H9 (cell line): Measurements from ENCODE around the gene TMPRSS6. TPM values are rescaled to one million over a fixed set of nuclear protein-coding genes. Genes with fewer than 3 reads are reported as not detected.

Experiments
- DNase-seq: peaks from one replicate; pipeline ENCODE4 v3.0.0-alpha.2; 2017
- H2AFZ ChIP-seq: one replicate; pipeline ENCODE4 v1.6.1; 2013; ENCODE audit warnings: mild to moderate bottlenecking, low read length, control low read depth, moderate library complexity
- H2AK5ac ChIP-seq: 2 replicates; pipeline ENCODE4 v1.6.1; 2013; ENCODE audit warnings: low read length, control low read depth, mixed read lengths; ENCODE audit not compliant: insufficient read length
- H2BK120ac ChIP-seq: one replicate; pipeline ENCODE4 v1.6.1; 2013; ENCODE audit warnings: low read depth, mild to moderate bottlenecking, low read length, control low read depth, inconsistent platforms; ENCODE audit not compliant: poor library complexity, severe bottlenecking
- H2BK12ac ChIP-seq: 2 replicates; pipeline ENCODE4 v1.6.1; 2013; ENCODE audit warnings: low read length, control low read depth, mixed read lengths, low read depth; ENCODE audit not compliant: insufficient read length
- H2BK15ac ChIP-seq: 2 replicates; pipeline ENCODE4 v1.6.1; 2013; ENCODE audit warnings: low read depth, low read length, control low read depth
- H2BK20ac ChIP-seq: one replicate; pipeline ENCODE4 v1.6.1; 2013; ENCODE audit warnings: low read depth, mild to moderate bottlenecking, low read length, control low read depth, inconsistent platforms; ENCODE audit not compliant: poor library complexity, severe bottlenecking
- H2BK5ac ChIP-seq: 2 replicates; pipeline ENCODE4 v1.6.1; 2013; ENCODE audit warnings: low read length, control low read depth, mixed read lengths; ENCODE audit not compliant: insufficient read length
- H3K14ac ChIP-seq: 2 replicates; pipeline ENCODE4 v1.6.1; 2013; ENCODE audit warnings: low read length, control low read depth; ENCODE audit not compliant: insufficient read depth
- H3K18ac ChIP-seq: 2 replicates; pipeline ENCODE4 v1.6.1; 2013; ENCODE audit warnings: low read depth, mild to moderate bottlenecking, mixed read lengths, low read length, control low read depth; ENCODE audit not compliant: insufficient read length
- H3K23ac ChIP-seq: 2 replicates; pipeline ENCODE4 v1.6.1; 2013; ENCODE audit warnings: low read length, control low read depth, mixed read lengths, low read depth; ENCODE audit not compliant: insufficient read length
- H3K23me2 ChIP-seq: 2 replicates; pipeline ENCODE4 v1.6.1; 2013; ENCODE audit warnings: low read depth, mild to moderate bottlenecking, mixed read lengths, low read length, control low read depth; ENCODE audit not compliant: insufficient read length, poor library complexity, severe bottlenecking
- H3K27ac ChIP-seq: 2 replicates; pipeline ENCODE4 v1.5.1; 2013; ENCODE audit warnings: low read length, control low read depth, mixed read lengths, low read depth; ENCODE audit not compliant: insufficient read length
- H3K27me3 ChIP-seq: 2 replicates; pipeline ENCODE4 v1.6.1; 2013; ENCODE audit warnings: low read length, control low read depth, inconsistent platforms; ENCODE audit not compliant: insufficient read depth
- H3K4ac ChIP-seq: 2 replicates; pipeline ENCODE4 v1.6.1; 2013; ENCODE audit warnings: low read depth, mild to moderate bottlenecking, control low read depth, inconsistent platforms, low read length, moderate library complexity
- H3K4me1 ChIP-seq: 2 replicates; pipeline ENCODE4 v1.6.1; 2013; ENCODE audit warnings: low read length, control low read depth, inconsistent platforms; ENCODE audit not compliant: insufficient read depth
- H3K4me2 ChIP-seq: 2 replicates; pipeline ENCODE4 v1.6.1; 2013; ENCODE audit warnings: low read length, control low read depth, mixed read lengths; ENCODE audit not compliant: insufficient read length, insufficient read depth
- H3K56ac ChIP-seq: 2 replicates; pipeline ENCODE4 v1.6.1; 2013; ENCODE audit warnings: low read depth, mild to moderate bottlenecking, mixed read lengths, low read length, control low read depth; ENCODE audit not compliant: insufficient read length
- H3K79me1 ChIP-seq: 2 replicates; pipeline ENCODE4 v1.6.1; 2013; ENCODE audit warnings: low read depth, mild to moderate bottlenecking, moderate library complexity, low read length, control low read depth, inconsistent platforms; ENCODE audit not compliant: insufficient read depth, poor library complexity, severe bottlenecking
- H3K79me2 ChIP-seq: 2 replicates; pipeline ENCODE4 v1.6.1; 2013; ENCODE audit warnings: low read length, control low read depth, inconsistent platforms; ENCODE audit not compliant: insufficient read depth
- H3K9ac ChIP-seq: 2 replicates; pipeline ENCODE4 v1.6.1; 2013; ENCODE audit warnings: low read length, control low read depth, mixed read lengths; ENCODE audit not compliant: insufficient read length; ENCODE audit errors: extremely low read depth
- H3K9me3 ChIP-seq: one replicate; pipeline ENCODE4 v1.6.1; 2013; ENCODE audit warnings: low read depth, low read length, inconsistent platforms; ENCODE audit not compliant: control insufficient read depth
- H3T11ph ChIP-seq: one replicate; pipeline ENCODE4 v1.6.1; 2013; ENCODE audit warnings: mild to moderate bottlenecking, low read length, control low read depth, inconsistent platforms
- H4K20me1 ChIP-seq: one replicate; pipeline ENCODE4 v1.6.1; 2013; ENCODE audit not compliant: control insufficient read depth, insufficient read length, insufficient read depth
- H4K5ac ChIP-seq: 2 replicates; pipeline ENCODE4 v1.6.1; 2013; ENCODE audit warnings: low read depth, mild to moderate bottlenecking, mixed read lengths, low read length, control low read depth; ENCODE audit not compliant: insufficient read length
- H4K8ac ChIP-seq: replicated peaks from 2 replicates; pipeline ENCODE4 v1.6.1; 2013; ENCODE audit warnings: low read length, control low read depth, mixed read lengths, low read depth; ENCODE audit not compliant: insufficient read length
- H4K91ac ChIP-seq: 2 replicates; pipeline ENCODE4 v1.6.1; 2013; ENCODE audit warnings: low read depth, mild to moderate bottlenecking, moderate library complexity, mixed read lengths, low read length, control low read depth; ENCODE audit not compliant: insufficient read length
- H3K27ac Mint-ChIP-seq, 3 experiments: 2 replicates in 2 of 3; 3 replicates in 1 of 3; pipeline ENCODE4 v1.8.0; 2020 to 2021; ENCODE audit warnings: mixed read lengths in 3 of 3, mild to moderate bottlenecking in 1 of 3, moderate library complexity in 1 of 3
- H3K27me3 Mint-ChIP-seq: 2 replicates; pipeline ENCODE4 v1.8.0; 2021; ENCODE audit warnings: low read depth, mild to moderate bottlenecking, moderate library complexity, mixed read lengths
- H3K36me3 Mint-ChIP-seq, 3 experiments: 2 replicates in 2 of 3; 3 replicates in 1 of 3; pipeline ENCODE4 v1.8.0; 2020 to 2021; ENCODE audit warnings: low read depth in 3 of 3, mixed read lengths in 3 of 3; ENCODE audit not compliant: insufficient read depth in 1 of 3
- H3K4me1 Mint-ChIP-seq, 2 experiments: 2 replicates each; pipeline ENCODE4 v1.8.0; 2020; ENCODE audit warnings: mixed read lengths in 2 of 2
- H3K4me3 Mint-ChIP-seq, 2 experiments: 2 replicates in 1 of 2; 3 replicates in 1 of 2; pipeline ENCODE4 v1.8.0; 2020 to 2021; ENCODE audit warnings: mild to moderate bottlenecking in 2 of 2, mixed read lengths in 2 of 2, moderate library complexity in 1 of 2
- H3K9me3 Mint-ChIP-seq, 2 experiments: 2 replicates in 1 of 2; 3 replicates in 1 of 2; pipeline ENCODE4 v1.8.0; 2020; ENCODE audit warnings: mild to moderate bottlenecking in 2 of 2, mixed read lengths in 2 of 2, moderate library complexity in 1 of 2
- CTCF ChIP-seq: fragments of 200-600 bp; sonication (generic); conservative IDR thresholded peaks from 3 replicates; pipeline ENCODE4 v1.8.0; 2021; ENCODE audit warnings: antibody characterized with exemption, mild to moderate bottlenecking
- WGBS: extraction: QIAGEN DNeasy Blood & Tissue Kit; methylation state at CpG from one replicate; pipeline ENCODE4 v1.1.7; 2013; ENCODE audit warnings: missing lambda C conversion rate, low lambda C conversion rate, mixed read lengths; ENCODE audit not compliant: insufficient read length; ENCODE audit errors: extremely low coverage; 5-methylcytosine and 5-hydroxymethylcytosine counted together
- total RNA-seq: library from RNA; stranded (reverse); gene quantifications from 2 replicates; pipeline ENCODE4 v1.2.1, GENCODE V29; 2021

The TMPRSS6 gene
- total RNA-seq, 1 experiment from 2014 or later = not detected

GRCh38 chr22:37117092-37117491, 7.6 kb upstream of the TMPRSS6 start:
- Histone ChIP-seq H3K4me2 (no peak overlapping the region), H3K9ac (no peak overlapping the region), H2BK15ac (no peak overlapping the region), H3K4ac (no peak overlapping the region), H3K79me2 (no peaks in the 10 kb centered on the region), H4K91ac (no peak overlapping the region), H3K23me2 (no peaks in the 10 kb centered on the region), H3K79me1 (no peaks in the 10 kb centered on the region), H3T11ph (no peak overlapping the region), H2BK20ac (no peak overlapping the region), H3K18ac (no peak overlapping the region), H4K20me1 (no peaks in the 10 kb centered on the region), H3K56ac (no peak overlapping the region), H4K5ac (no peak overlapping the region), H2AK5ac (no peak overlapping the region), H3K9me3 (no peaks in the 10 kb centered on the region), H3K23ac (no peak overlapping the region), H2AFZ (no peak overlapping the region), H2BK12ac (no peak overlapping the region), H3K14ac (no peak overlapping the region), H2BK5ac (no peak overlapping the region), H3K27ac (no peak overlapping the region), H4K8ac (no peak overlapping the region), H2BK120ac (no peak overlapping the region), H3K27me3 (no peaks in the 10 kb centered on the region), H3K4me1 (peaks cover 5% of the 10 kb centered on the region; the same call in 1 of the 2 replicates)
- TF ChIP-seq CTCF = no peak
- H3K4me1 Mint-ChIP-seq = peaks cover 20 to 29% of the 10 kb centered on the region in 2 experiments
- WGBS = no CpG with 5 or more reads among the region's 4 CpGs
- peaks cover 33% of the 10 kb centered on the region for H3K27me3 Mint-ChIP-seq
- H3K9me3 Mint-ChIP-seq = no peaks in the 10 kb centered on the region
- DNase-seq = no peak
- H3K27ac Mint-ChIP-seq = no peak overlapping the region
- no peaks in the 10 kb centered on the region for H3K36me3 Mint-ChIP-seq
- H3K4me3 Mint-ChIP-seq = no peak overlapping the region
